HG03159 (cell line): Measurements from ENCODE around the gene DLGAP1.

ENCODE experiments used
- ATAC-seq: cut with Tn5 transposase; IDR thresholded peaks from one replicate; pipeline ENCODE4 v1.9.1; 2021; ENCODE audit warnings: mild to moderate bottlenecking, moderate library complexity; ENCODE audit not compliant: unreplicated experiment

The DLGAP1 gene

GRCh38 chr18:3874581-3874980 lies 580.5 kb downstream of the DLGAP1 start:
- ATAC-seq = no peak

DNA sequence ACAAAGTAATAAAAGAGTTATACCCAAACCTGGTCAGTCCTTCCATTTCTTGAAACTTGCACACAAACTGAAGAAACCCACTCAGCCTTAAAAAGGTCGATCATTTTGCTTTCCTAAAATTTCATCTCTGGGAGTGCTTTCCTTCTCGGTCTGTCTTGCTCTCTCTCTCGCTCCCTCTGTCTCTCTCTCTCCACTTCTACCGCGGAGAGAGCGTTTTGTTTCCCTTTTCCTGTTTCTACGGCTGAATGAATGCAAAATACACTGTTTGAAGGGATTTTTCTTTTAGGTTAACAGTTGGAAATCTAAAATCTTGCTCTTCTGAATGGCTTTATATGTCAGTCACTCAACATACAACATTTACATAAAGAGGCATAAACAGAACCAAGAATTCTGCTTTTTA lies 581.0 kb downstream of the DLGAP1 start:
- no peak for ATAC-seq

DNA sequence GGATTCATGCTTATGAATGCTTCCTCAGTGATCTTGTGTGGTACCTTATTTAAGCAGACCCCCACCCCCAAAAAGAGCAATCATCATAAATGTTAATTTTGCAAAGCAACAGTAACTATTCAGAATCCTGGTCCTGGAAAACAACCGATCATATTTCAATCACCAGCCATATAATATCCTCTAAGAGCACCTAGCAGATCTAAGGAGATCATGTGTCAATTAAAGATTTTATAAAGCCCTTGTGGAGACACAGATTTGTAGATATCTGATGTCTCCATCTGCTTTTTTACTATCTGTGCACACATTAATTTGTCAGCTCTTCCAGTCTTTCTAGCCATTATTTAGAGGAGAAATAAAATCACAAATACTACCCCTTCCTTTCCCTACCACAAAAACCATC lies 581.4 kb downstream of the DLGAP1 start:
- no peak for ATAC-seq

DNA sequence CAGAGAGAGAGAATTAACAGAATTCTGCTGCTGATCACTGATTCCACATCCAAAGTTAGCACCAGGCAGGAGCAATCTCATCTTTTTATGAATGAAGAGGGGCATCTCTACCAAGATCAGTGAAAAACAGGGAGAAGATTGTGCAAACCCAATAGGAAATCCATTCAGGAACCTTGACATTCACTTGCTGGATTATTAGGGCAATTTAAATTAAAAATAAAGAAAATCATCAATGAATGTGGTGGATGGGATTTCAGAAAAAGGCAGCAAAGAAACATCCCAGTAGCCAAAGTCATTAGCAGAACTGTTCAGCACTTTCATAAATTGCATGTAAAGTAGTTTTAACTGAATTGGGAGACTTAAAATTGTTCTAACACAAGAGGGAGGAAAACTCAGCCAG lies 581.9 kb downstream of the DLGAP1 start:
- ATAC-seq = no peak

DNA sequence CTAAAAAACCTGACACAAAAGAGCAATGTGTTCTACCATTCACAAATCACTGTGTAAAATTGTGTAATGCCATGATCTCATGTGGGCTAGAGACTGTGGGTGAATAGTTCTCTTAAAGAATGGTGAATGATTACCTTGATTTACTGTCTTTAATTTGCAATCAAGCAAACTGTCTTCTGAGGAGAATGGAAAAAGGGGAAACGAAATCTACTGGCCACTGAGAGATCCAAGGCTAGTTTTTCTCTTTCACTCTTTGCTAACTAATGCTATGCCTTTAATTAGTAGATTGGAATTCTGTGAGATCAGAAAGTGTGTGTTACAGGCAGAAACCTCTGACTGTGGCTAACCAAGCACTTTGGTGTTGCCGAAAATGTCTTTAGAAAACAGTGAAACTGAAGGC lies 582.5 kb downstream of the DLGAP1 start:
- ATAC-seq = no peak

DNA sequence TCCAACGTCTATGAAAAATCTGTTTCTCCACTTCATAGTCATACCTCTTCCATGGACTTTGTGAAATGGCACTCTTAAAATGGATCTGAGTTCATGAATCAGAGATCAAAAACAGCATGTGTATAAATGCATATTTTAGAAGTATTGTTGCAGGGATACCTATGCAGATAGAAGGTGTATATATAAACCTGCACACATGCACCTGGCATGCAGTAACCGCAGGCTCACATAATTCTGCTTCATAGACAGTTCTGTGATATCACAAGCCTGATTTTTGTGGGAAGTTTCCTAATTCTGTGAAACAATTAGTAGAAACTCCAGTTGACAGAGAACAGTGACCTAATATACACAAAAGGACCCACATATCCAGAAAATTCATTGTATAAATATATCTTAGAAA lies 583.4 kb downstream of the DLGAP1 start:
- no peak for ATAC-seq

GRCh38 chr18:3870914-3871313 lies 584.2 kb downstream of the DLGAP1 start:
- no peak for ATAC-seq

- no peak for ATAC-seq
Observed at GRCh38 chr18:3869848-3870247, 585.3 kb downstream of the DLGAP1 start.

- ATAC-seq = no peak
Observed at GRCh38 chr18:3867864-3868311, 587.2 kb downstream of the DLGAP1 start.

DNA sequence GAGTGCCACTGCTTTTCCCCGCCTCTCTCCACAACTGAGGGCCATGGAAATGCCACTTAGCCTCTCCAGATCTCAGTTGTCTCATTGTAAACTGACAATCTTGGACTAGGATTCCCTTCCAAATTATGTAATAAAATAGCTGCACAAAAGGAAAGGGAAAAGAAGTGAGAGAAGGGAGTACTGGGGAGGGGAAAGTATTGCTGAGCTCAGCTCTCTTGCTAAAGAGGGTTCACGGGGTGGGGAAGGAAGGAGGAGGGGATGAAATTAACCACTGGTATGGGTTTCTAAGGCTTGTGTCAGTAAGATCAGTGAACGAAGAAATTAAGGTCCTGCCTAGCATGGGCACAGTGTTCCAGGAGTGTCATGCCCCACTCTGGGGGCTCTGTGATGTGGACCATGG lies 587.9 kb downstream of the DLGAP1 start:
- no peak for ATAC-seq

- ATAC-seq = no peak
Observed at GRCh38 chr18:3864669-3865298, 590.3 kb downstream of the DLGAP1 start.

- ATAC-seq = no peak
Observed at GRCh38 chr18:3863593-3863992, 591.5 kb downstream of the DLGAP1 start.

DNA sequence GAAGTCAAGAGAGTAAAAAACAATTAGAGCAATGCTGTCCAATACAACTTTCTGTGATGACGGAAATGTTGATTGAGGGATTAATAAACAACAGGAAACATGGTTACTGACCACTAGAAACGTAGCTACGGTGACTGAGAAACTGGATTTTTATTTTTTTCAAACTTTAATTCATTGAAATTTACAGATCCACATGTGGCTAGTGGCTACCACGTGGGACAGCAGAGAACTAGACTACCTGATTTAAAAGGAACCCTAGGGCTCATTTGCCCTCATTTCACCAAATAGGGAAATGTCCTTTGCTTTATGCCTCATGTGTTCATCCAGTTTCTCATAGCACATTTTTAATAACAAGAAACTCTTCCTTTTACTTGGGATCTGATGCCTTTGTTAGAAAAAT lies 592.1 kb downstream of the DLGAP1 start:
- ATAC-seq = no peak

DNA sequence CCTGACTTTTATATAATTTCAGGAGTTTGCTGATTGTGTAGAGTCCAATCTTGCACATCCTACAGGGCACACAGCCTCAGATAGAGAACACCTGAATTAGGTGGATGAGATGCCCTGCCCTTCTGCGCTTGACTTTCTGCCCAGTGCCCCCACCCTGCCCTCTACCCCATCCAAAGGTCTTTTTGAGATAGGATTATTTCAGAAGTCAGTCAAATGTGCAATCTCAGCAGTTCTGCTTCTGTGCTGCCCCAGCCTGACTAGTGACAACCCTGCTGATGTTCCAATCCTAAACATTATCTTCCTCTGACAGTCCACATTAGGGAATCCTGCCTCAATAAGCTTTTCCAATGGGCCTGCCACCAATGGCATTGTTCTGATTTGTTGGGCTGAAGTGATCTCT lies 593.6 kb downstream of the DLGAP1 start:
- no peak for ATAC-seq

GRCh38 chr18:3857544-3857943 lies 597.6 kb downstream of the DLGAP1 start:
- ATAC-seq = no peak

GRCh38 chr18:3855966-3856365 lies 599.1 kb downstream of the DLGAP1 start:
- ATAC-seq = no peak

GRCh38 chr18:3852321-3852720 lies 602.8 kb downstream of the DLGAP1 start:
- no peak for ATAC-seq

- ATAC-seq = no peak
Observed at GRCh38 chr18:3851159-3851558, 603.9 kb downstream of the DLGAP1 start.

GRCh38 chr18:3848316-3848715 lies 606.8 kb downstream of the DLGAP1 start:
- ATAC-seq = no peak

DNA sequence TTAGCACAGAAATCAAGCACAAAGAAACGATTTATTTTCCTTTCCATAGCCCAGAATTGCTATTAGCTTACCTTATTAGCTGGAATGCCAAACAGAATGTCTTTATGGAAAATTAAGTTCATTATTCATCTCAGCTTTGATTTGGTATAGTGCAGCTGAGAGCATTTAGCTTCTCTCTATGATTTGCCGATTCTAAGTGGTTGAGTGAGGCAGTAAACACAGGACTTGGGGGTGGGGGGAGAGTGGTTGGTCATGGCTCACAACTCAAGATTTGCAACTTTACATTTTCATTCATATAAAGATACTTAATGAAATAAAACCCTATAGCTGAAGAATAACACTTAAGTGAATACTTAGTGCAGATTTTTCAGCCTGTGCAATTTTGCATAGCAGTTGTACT lies 609.9 kb downstream of the DLGAP1 start:
- ATAC-seq = no peak

GRCh38 chr18:3842844-3843243 lies 612.3 kb downstream of the DLGAP1 start:
- ATAC-seq = no peak

- no peak for ATAC-seq
Observed at GRCh38 chr18:3840766-3841165, 614.3 kb downstream of the DLGAP1 start.

- no peak for ATAC-seq
Observed at GRCh38 chr18:3839581-3839981, 615.5 kb downstream of the DLGAP1 start.
